SK-N-MC (cell line): Measurements from ENCODE around the gene OR9G1.

ENCODE experiments used
- EZH2 ChIP-seq: fragments of 200-600 bp; sonication (generic); IDR thresholded peaks from one replicate; pipeline ENCODE4 v1.6.1; 2017; ENCODE audit warnings: antibody characterized with exemption
- FOXP2 ChIP-seq: optimal IDR thresholded peaks from 2 replicates; pipeline ENCODE3; 2011; ENCODE audit warnings: mild to moderate bottlenecking, moderate library complexity; ENCODE audit not compliant: insufficient read depth; ENCODE audit errors: extremely low read length, control extremely low read depth
- POLR2AphosphoS5 ChIP-seq: IDR thresholded peaks from 2 replicates; pipeline ENCODE4 v1.6.1; 2012; ENCODE audit warnings: mild to moderate bottlenecking, low read depth, low read length, borderline replicate concordance

- TF ChIP-seq EZH2 = no peak
- TF ChIP-seq POLR2AphosphoS5 = no peak
- no peak for TF ChIP-seq FOXP2
Measured at GRCh38 chr11:56750190-56750589, 51.3 kb downstream of the OR9G1 start.
